ENCODE data around the gene HCST.

The HCST gene

GRCh38 chr19:35943321-35944301, 41.3 kb downstream of the HCST start:
- no peak overlapping the region for H3K27ac ChIP-seq (replicated peaks; ENCODE audit: low read length)
- peaks cover 0 to 1% of the 10 kb centered on the region in 2 donors for H3K9me3 ChIP-seq (replicated peaks in 1 of 2; ENCODE audit: control insufficient read depth in 2 of 2, insufficient read depth in 1 of 2, low read depth in 1 of 2, low read length in 2 of 2)
- H3K27me3 ChIP-seq (ENCODE audit: control insufficient read depth in 3 of 3, insufficient read depth in 3 of 3, low read depth in 1 of 3, low read length in 3 of 3): no peaks in the 10 kb centered on the region
- H3K79me1 ChIP-seq (ENCODE audit: low read depth, low read length): peaks cover 12% of the 10 kb centered on the region
- no peak overlapping the region for H3K9ac ChIP-seq (ENCODE audit: low read depth, low read length, poor library complexity)
- no peak overlapping the region for H4K91ac ChIP-seq (ENCODE audit: low read depth, low read length, poor library complexity)
- H2BK5ac ChIP-seq (ENCODE audit: low read length): no peak overlapping the region
- no CpG with 5 or more reads among the region's 9 CpGs for WGBS, 2 donors (ENCODE audit: extremely low coverage in 2 of 2, insufficient read length in 2 of 2, insufficient replicate concordance in 1 of 2)
- no peak overlapping the region for H2AK5ac ChIP-seq (ENCODE audit: low read depth, low read length)
- no peak overlapping the region for H3K4ac ChIP-seq (ENCODE audit: low read length)
- H3K4me1 ChIP-seq (ENCODE audit: control insufficient read depth in 2 of 2, insufficient read depth in 1 of 2, low read depth in 1 of 2, low read length in 2 of 2): no peaks in the 10 kb centered on the region
- no peak overlapping the region for H4K8ac ChIP-seq (ENCODE audit: low read depth, low read length)
- H3K18ac ChIP-seq (ENCODE audit: low read length): no peak overlapping the region
- no peak overlapping the region for H3K4me2 ChIP-seq (ENCODE audit: insufficient read depth, low read length, poor library complexity, severe bottlenecking)
- H3K36me3 ChIP-seq (replicated peaks in 1 of 2; ENCODE audit: control insufficient read depth in 2 of 2, insufficient read depth in 2 of 2, low read length in 2 of 2): peaks cover 16 to 49% of the 10 kb centered on the region in 2 donors
- no peak overlapping the region for H2BK15ac ChIP-seq (ENCODE audit: low read length)
- no peak overlapping the region for H2BK120ac ChIP-seq (ENCODE audit: low read depth, low read length)
- H3K23ac ChIP-seq (ENCODE audit: low read depth, low read length, poor library complexity): no peak overlapping the region
- H3K4me3 ChIP-seq (ENCODE audit: low read length in 2 of 2): no peak overlapping the region
- H3K14ac ChIP-seq (ENCODE audit: low read length): no peak overlapping the region
- no peak overlapping the region for H2AFZ ChIP-seq (ENCODE audit: low read length)
- no peak for DNase-seq (ENCODE audit: low spot score)
- H2BK12ac ChIP-seq (ENCODE audit: low read length): no peak overlapping the region

- peak overlapping the region; percentile 21 for H3K9ac ChIP-seq (ENCODE audit: low read depth, low read length, poor library complexity)
- H2AFZ ChIP-seq (ENCODE audit: low read length): no peak overlapping the region
- WGBS, 2 donors (ENCODE audit: extremely low coverage in 2 of 2, insufficient read length in 2 of 2, insufficient replicate concordance in 1 of 2): no CpG with 5 or more reads among the region's 52 CpGs
- no peak overlapping the region for H3K4me2 ChIP-seq (ENCODE audit: insufficient read depth, low read length, poor library complexity, severe bottlenecking)
- no peak overlapping the region for H3K14ac ChIP-seq (ENCODE audit: low read length)
- no peak overlapping the region for H2BK15ac ChIP-seq (ENCODE audit: low read length)
- no peak overlapping the region for H3K27ac ChIP-seq (replicated peaks; ENCODE audit: low read length)
- peaks cover 9% of the 10 kb centered on the region for H3K79me1 ChIP-seq (ENCODE audit: low read depth, low read length)
- no peak overlapping the region for H2BK120ac ChIP-seq (ENCODE audit: low read depth, low read length)
- H3K18ac ChIP-seq (ENCODE audit: low read length): no peak overlapping the region
- H3K4ac ChIP-seq (ENCODE audit: low read length): no peak overlapping the region
- H3K9me3 ChIP-seq (replicated peaks in 1 of 2; ENCODE audit: control insufficient read depth in 2 of 2, insufficient read depth in 1 of 2, low read depth in 1 of 2, low read length in 2 of 2): peaks cover 0 to 1% of the 10 kb centered on the region in 2 donors
- H3K23ac ChIP-seq (ENCODE audit: low read depth, low read length, poor library complexity): peak overlapping the region; percentile 65
- peaks cover 0 to 3% of the 10 kb centered on the region in 2 donors for H3K4me1 ChIP-seq (ENCODE audit: control insufficient read depth in 2 of 2, insufficient read depth in 1 of 2, low read depth in 1 of 2, low read length in 2 of 2)
- H3K36me3 ChIP-seq (replicated peaks in 1 of 2; ENCODE audit: control insufficient read depth in 2 of 2, insufficient read depth in 2 of 2, low read length in 2 of 2): peaks cover 15 to 44% of the 10 kb centered on the region in 2 donors
- no peak overlapping the region for H3K4me3 ChIP-seq (ENCODE audit: low read length in 2 of 2)
- no peak for DNase-seq (ENCODE audit: low spot score)
- H2AK5ac ChIP-seq (ENCODE audit: low read depth, low read length): no peak overlapping the region
- no peak overlapping the region for H4K91ac ChIP-seq (ENCODE audit: low read depth, low read length, poor library complexity)
- no peak overlapping the region for H4K8ac ChIP-seq (ENCODE audit: low read depth, low read length)
- H2BK5ac ChIP-seq (ENCODE audit: low read length): no peak overlapping the region
- no peaks in the 10 kb centered on the region for H3K27me3 ChIP-seq (ENCODE audit: control insufficient read depth in 3 of 3, insufficient read depth in 3 of 3, low read depth in 1 of 3, low read length in 3 of 3)
- H2BK12ac ChIP-seq (ENCODE audit: low read length): no peak overlapping the region
Measured at GRCh38 chr19:35944556-35944955, 42.2 kb downstream of the HCST start.

GRCh38 chr19:35945121-35945790, 42.9 kb downstream of the HCST start:
- Histone ChIP-seq H3K27ac (replicated peaks; ENCODE audit: low read length) (no peak overlapping the region), H3K79me1 (ENCODE audit: low read depth, low read length) (peaks cover 6% of the 10 kb centered on the region), H2BK120ac (ENCODE audit: low read depth, low read length) (no peak overlapping the region), H3K4me1 (ENCODE audit: control insufficient read depth in 2 of 2, insufficient read depth in 1 of 2, low read depth in 1 of 2, low read length in 2 of 2) (peaks cover 0 to 3% of the 10 kb centered on the region in 2 donors), H3K36me3 (replicated peaks in 1 of 2; ENCODE audit: control insufficient read depth in 2 of 2, insufficient read depth in 2 of 2, low read length in 2 of 2) (peaks cover 15 to 37% of the 10 kb centered on the region in 2 donors), H3K9ac (ENCODE audit: low read depth, low read length, poor library complexity) (no peak overlapping the region), H2BK12ac (ENCODE audit: low read length) (no peak overlapping the region), H3K4me3 (ENCODE audit: low read length in 2 of 2) (no peak overlapping the region), H3K4ac (ENCODE audit: low read length) (no peak overlapping the region), H3K14ac (ENCODE audit: low read length) (peak overlapping the region; percentile 71), H3K4me2 (ENCODE audit: insufficient read depth, low read length, poor library complexity, severe bottlenecking) (no peak overlapping the region), H2AFZ (ENCODE audit: low read length) (no peak overlapping the region), H3K27me3 (ENCODE audit: control insufficient read depth in 3 of 3, insufficient read depth in 3 of 3, low read depth in 1 of 3, low read length in 3 of 3) (no peaks in the 10 kb centered on the region), H2AK5ac (ENCODE audit: low read depth, low read length) (no peak overlapping the region), H2BK15ac (ENCODE audit: low read length) (no peak overlapping the region), H3K9me3 (replicated peaks in 1 of 2; ENCODE audit: control insufficient read depth in 2 of 2, insufficient read depth in 1 of 2, low read depth in 1 of 2, low read length in 2 of 2) (peaks cover 0 to 1% of the 10 kb centered on the region in 2 donors), H3K18ac (ENCODE audit: low read length) (no peak overlapping the region), H3K23ac (ENCODE audit: low read depth, low read length, poor library complexity) (no peak overlapping the region), H4K91ac (ENCODE audit: low read depth, low read length, poor library complexity) (no peak overlapping the region), H4K8ac (ENCODE audit: low read depth, low read length) (peak overlapping the region; percentile 65), H2BK5ac (ENCODE audit: low read length) (no peak overlapping the region)
- no CpG with 5 or more reads among the region's 11 CpGs for WGBS, 2 donors (ENCODE audit: extremely low coverage in 2 of 2, insufficient read length in 2 of 2, insufficient replicate concordance in 1 of 2)
- DNase-seq (ENCODE audit: low spot score): no peak

- H2BK12ac ChIP-seq (ENCODE audit: low read length): no peak overlapping the region
- H3K27ac ChIP-seq (replicated peaks; ENCODE audit: low read length): no peak overlapping the region
- H2BK15ac ChIP-seq (ENCODE audit: low read length): no peak overlapping the region
- no peak overlapping the region for H3K18ac ChIP-seq (ENCODE audit: low read length)
- H3K4me2 ChIP-seq (ENCODE audit: insufficient read depth, low read length, poor library complexity, severe bottlenecking): no peak overlapping the region
- no peak for DNase-seq (ENCODE audit: low spot score)
- WGBS, 2 donors (ENCODE audit: extremely low coverage in 2 of 2, insufficient read length in 2 of 2, insufficient replicate concordance in 1 of 2): no CpG with 5 or more reads among the region's 4 CpGs
- peaks cover 0 to 1% of the 10 kb centered on the region in 2 donors for H3K9me3 ChIP-seq (replicated peaks in 1 of 2; ENCODE audit: control insufficient read depth in 2 of 2, insufficient read depth in 1 of 2, low read depth in 1 of 2, low read length in 2 of 2)
- no peak overlapping the region for H3K9ac ChIP-seq (ENCODE audit: low read depth, low read length, poor library complexity)
- peaks cover 0 to 3% of the 10 kb centered on the region in 2 donors for H3K4me1 ChIP-seq (ENCODE audit: control insufficient read depth in 2 of 2, insufficient read depth in 1 of 2, low read depth in 1 of 2, low read length in 2 of 2)
- no peak overlapping the region for H4K8ac ChIP-seq (ENCODE audit: low read depth, low read length)
- no peak overlapping the region for H2AK5ac ChIP-seq (ENCODE audit: low read depth, low read length)
- H3K23ac ChIP-seq (ENCODE audit: low read depth, low read length, poor library complexity): no peak overlapping the region
- H3K14ac ChIP-seq (ENCODE audit: low read length): no peak overlapping the region
- no peak overlapping the region for H3K4me3 ChIP-seq (ENCODE audit: low read length in 2 of 2)
- no peak overlapping the region for H2AFZ ChIP-seq (ENCODE audit: low read length)
- no peak overlapping the region for H3K4ac ChIP-seq (ENCODE audit: low read length)
- no peak overlapping the region for H2BK120ac ChIP-seq (ENCODE audit: low read depth, low read length)
- no peaks in the 10 kb centered on the region for H3K27me3 ChIP-seq (ENCODE audit: control insufficient read depth in 3 of 3, insufficient read depth in 3 of 3, low read depth in 1 of 3, low read length in 3 of 3)
- no peak overlapping the region for H4K91ac ChIP-seq (ENCODE audit: low read depth, low read length, poor library complexity)
- H3K79me1 ChIP-seq (ENCODE audit: low read depth, low read length): peaks cover 4% of the 10 kb centered on the region
- H2BK5ac ChIP-seq (ENCODE audit: low read length): no peak overlapping the region
- H3K36me3 ChIP-seq (replicated peaks in 1 of 2; ENCODE audit: control insufficient read depth in 2 of 2, insufficient read depth in 2 of 2, low read length in 2 of 2): peaks cover 11 to 28% of the 10 kb centered on the region in 2 donors
Measured at GRCh38 chr19:35946203-35946602, 43.9 kb downstream of the HCST start.
